Stimulated activated CD4-positive, alpha-beta T cell treated with anti-CD3 and anti-CD28 coated beads, Interleukin-1b, Interleukin-23, amount 100 ng/mL, for 4 hours (primary cell): ENCODE results near the gene TTC9.
A peak's percentile ranks its signal among the peaks of the same experiment; 100 is the strongest.

ENCODE experiments used
- DNase-seq, 2 donors: peaks; one replicate each; pipeline ENCODE4 v3.0.0-alpha.2; 2020; ENCODE audit warnings: low read depth in 2 of 2

The TTC9 gene

GRCh38 chr14:70641548-70642302 lies at the start of gene TTC9:
Gene TTC9, plus strand, starts transcription at chr14:70641916. Its CDS starts 214 bp downstream, at chr14:70642130.
- peak in 1 of 2 donors; percentile 34 for DNase-seq

DNA sequence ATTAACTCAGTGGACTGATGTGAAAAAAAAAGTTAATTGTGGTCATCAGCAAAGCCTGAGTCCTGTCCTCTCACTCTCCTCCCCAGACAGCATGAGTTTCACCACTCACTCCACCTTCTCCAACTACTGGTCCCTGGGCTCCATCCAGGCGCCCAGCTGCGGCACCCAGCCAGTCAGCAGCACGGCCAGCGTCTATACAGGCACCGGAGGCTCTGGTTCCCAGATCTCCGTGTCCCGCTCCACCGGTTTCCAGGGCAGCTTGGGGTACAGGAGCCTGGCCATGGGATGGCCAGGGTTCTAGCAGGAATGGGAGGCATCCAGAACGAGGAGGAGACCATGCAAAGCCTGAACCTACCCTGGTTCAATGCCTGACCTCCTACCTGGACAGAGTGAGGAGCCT lies 47.3 kb upstream of the TTC9 start:
- DNase-seq = no peak

DNA sequence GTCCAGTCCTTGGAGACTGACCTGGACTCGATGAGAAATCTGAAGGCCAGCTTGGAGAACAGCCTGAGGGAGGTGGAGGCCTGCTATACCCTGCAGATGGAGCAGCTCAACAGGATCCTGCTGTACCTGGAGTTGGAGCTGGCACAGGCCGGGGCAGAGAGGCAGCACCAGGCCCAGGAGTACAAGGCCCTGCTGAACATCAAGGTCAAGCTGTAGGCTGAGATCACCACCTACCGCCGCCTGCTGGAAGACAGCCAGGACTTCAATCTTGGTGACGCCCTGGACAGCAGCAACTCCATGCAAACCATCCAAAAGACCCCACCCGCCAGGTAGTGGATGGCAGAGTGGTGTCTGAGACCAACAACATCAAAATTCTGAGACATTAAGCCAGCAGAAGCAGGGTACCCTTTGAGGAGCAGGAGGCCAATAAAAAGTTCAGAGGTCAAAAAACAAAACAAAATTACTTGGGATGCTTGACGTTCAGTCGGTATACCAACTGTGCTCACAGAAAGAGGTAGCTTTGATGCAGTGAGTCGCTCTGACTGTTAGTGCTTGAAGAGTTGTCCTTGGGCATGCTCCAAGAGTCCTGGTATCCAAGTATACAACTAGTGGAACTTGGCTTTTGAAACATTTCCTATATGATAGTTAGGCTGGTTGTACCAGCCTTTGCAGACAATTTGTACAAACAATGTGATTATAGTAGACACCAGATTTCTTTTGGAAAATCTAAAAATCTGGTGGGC lies 46.1 kb upstream of the TTC9 start:
- DNase-seq = no peak

DNA sequence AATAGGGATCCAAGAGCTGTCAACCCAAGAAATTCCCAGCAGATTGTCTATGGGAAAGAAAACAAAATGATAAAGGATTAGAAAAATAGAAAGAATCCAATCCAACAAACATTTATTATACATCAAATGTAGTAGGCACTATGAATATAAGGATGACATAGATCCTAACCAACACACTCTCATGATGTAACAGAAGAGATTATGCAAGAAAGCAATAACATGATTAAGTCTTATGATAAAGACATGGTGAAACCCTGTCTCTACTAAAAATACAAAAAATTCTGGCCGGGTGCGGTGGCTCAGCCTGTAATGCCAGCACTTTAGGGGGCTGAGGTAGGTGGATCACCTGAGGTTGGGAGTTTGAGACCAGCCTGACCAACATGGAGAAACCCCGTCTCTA lies 44.0 kb upstream of the TTC9 start:
- no peak for DNase-seq

DNA sequence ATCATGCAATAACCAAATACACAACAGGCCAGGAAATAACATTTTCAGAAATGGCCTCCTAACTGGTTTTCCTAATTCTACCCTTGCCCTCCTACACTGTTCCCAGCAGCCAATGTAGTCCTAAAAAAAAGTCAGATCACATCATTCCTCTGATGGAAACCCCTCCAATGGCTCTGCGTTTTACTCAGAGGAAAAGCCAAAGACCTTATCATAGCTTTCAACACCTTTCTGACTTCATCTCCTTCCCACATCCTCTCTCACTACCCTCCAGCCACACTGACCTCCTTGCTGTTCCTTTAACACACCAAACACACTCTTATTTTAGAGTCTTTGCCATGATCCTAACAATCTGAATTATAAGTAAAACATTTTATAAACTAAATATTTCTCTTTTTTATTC lies 42.4 kb upstream of the TTC9 start:
- no peak for DNase-seq

- peak; percentile 88 to 89 for DNase-seq
These were observed 41.1 kb upstream of the TTC9 start, which contains the start of gene MED6 for GRCh38 chr14:70600382-70601157. Gene MED6, minus strand, starts transcription at chr14:70600655. Its CDS starts 18 bp downstream, at chr14:70600637.

- no peak for DNase-seq
These were observed 40.6 kb upstream of the TTC9 start for GRCh38 chr14:70601162-70601561.

- no peak for DNase-seq
These were observed 39.5 kb upstream of the TTC9 start for GRCh38 chr14:70602254-70602653.

DNA sequence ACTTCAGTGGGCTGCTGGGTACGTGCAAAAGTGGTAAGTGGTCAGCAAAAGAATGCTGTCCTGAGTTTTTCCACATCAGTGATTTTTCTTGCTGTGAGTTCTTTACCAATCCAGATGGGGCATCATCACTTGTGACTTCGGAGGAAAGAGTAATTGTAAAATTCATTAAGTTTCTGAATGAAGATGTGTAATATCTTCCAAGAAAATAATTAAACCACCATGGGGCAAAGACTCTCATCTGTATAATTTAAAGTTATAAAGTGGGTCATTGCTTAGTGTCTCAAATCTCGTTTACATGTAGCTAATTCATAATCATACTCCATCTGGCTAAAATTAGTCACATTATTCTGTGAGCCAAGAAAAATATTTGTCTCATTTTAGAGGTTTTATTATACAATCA lies 30.5 kb upstream of the TTC9 start:
- no peak for DNase-seq

GRCh38 chr14:70616646-70617045 lies 25.1 kb upstream of the TTC9 start:
- DNase-seq = no peak

DNA sequence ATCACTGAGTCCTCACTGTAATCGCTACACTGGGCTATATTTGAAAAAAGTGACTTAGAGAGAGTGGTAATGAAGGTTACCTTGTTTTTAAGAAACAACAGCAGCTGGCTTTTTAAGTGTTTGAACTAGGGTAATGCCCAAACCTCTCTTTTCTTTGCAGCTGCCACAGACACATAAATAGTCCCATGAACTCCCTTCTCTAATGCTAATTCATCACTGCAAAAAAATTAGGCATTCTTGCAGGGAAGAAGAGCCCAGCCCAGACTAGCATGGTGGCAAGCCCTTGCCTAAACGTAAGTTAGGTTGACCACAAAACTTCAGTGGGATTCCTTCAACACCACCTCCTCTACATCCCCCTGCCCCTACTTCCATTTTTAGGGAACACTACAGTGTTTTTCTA lies 23.4 kb upstream of the TTC9 start:
- no peak for DNase-seq

DNA sequence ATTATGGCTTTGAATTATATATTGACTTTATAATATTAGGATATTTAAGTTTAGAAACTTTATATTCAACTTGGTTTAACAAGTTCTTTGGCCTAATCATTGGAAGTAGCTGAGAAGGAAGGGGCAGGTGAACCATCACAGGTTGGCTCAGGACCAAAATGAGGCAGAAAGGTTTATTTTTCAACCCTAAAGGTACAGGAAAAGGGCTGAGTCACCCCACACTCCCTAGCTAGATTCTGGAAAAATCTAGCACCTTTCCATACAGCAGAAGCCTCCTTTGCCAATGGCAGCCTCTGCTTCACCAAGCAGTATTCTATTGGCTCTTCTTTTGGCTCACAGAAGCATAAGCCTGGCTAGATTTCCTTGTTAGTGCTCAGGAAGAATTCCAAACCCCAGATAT lies 22.0 kb upstream of the TTC9 start:
- no peak for DNase-seq

- peak; percentile 9 to 58 for DNase-seq
These were observed 19.5 kb upstream of the TTC9 start for GRCh38 chr14:70622111-70622712.

DNA sequence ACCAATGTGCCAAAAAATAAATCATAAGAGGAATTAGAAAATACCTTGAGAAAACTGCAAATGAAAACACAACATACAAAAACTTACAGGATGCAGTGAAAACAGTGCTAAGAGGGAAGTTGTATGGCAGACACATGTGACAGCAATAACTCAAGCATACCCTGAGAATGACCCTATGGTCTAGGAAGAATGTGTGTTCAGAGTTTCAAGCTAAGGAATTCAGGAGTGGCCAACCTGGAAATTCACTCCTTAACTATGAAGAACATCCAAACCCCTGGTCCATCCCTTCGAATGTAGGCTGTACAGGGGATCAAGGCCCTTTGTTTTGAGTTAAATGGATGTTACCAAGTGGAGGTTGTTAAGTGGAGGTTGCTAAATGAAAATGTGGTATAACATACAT lies 16.7 kb upstream of the TTC9 start:
- DNase-seq = no peak

DNA sequence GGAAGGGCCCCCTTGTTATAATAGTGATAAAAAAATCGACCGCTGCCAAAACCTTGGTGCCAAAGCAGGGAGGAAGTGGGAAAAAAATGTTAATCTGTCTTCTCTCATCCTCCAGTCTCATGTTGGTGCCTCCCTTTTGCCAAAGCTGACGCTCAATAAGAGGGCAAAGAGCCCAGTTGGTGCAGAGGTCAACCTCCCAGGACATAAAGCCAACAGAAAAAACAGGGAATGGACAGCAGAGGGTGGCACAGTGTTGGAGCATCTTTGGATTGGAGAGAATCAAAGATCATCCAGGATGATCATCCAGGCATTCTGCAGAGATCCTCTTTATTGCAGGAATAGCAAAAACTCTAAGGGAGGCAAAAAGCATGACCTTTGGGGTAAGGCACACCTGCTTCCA lies 9.8 kb upstream of the TTC9 start:
- DNase-seq = no peak

DNA sequence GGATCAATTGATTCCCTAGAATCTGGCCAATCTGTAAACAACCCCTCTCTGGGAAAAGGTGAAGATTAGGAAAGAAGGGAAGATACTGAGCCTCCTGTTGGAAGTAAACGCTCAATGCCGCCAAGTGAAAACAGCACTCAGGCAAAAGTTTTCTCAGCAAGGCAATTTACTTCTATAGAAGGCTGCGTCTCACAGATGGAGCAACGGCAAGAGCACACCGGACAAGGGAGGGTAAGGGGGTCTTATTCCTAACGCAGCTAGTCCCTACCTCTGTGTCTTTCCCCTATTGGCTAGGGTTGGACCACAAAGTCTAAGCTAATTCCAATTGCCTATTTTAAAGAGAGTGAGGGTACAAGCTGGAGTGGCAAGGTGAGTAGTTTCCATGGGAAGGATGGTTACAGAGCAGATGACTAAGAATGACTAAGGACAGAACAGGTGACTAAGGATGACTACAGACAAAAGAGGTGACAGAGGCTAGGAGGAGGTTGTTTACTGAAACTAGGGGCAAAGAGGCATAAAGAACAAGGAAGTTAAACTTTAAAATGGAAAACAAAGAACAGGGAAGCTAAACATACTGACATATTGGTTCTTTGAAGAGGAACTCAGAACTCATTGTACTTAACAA lies 5.6 kb upstream of the TTC9 start:
- no peak for DNase-seq

- no peak for DNase-seq
These were observed 3.3 kb upstream of the TTC9 start for GRCh38 chr14:70638416-70638815.

DNA sequence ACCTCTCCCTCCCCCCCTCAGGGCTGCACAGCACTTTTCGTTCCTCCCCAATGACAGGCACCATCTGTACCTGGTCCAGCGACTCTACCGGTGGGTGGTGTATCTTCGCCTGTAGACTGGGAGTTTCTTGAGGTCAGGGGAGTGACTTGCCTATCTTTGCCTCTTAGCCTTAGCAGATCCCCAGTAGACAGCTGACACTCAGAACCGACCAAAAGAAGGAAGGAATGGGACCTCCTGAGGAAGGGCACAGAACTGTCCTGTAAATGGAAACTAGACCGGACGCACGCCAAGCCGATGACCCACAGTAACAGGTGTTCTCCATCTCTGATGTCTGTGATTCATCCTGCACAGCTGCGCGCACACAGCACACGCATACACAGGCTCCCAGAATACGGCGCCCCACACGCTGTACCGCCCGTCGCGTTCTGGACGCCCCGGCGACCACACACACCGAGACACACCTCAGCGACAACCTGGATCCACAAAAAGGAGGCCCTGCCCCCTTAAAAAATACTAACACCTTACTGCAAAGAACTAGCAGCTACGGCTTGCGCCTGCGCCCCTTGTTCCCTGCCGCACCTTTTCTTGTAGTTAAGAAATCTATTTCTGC lies 673 bp upstream of the TTC9 start:
- peak; percentile 25 to 38 for DNase-seq

- DNase-seq = no peak
These were observed 853 bp downstream of the TTC9 start for GRCh38 chr14:70642303-70643235.

- DNase-seq = no peak
These were observed 2.3 kb downstream of the TTC9 start for GRCh38 chr14:70643967-70644366.
